Suprapubic skin (tissue), 4 donors: ENCODE measurements around the gene FLT3LG. TPM values are rescaled to one million over a fixed set of nuclear protein-coding genes. Genes with fewer than 3 reads are reported as not detected.

ENCODE experiments used
- DNase-seq, 2 donors: peaks; one replicate each; pipeline ENCODE4 v3.0.0-alpha.2; 2019; ENCODE audit warnings: low spot score in 2 of 2
- H3K27ac ChIP-seq: fragments of 200-600 bp; sonication (generic); one replicate; pipeline ENCODE4 v1.5.1; 2019
- H3K27me3 ChIP-seq: fragments of 200-600 bp; sonication (generic); one replicate; pipeline ENCODE4 v1.5.1; 2019
- H3K36me3 ChIP-seq: fragments of 200-600 bp; sonication (generic); one replicate; pipeline ENCODE4 v1.5.1; 2019
- H3K4me1 ChIP-seq: fragments of 200-600 bp; sonication (generic); one replicate; pipeline ENCODE4 v1.5.1; 2019
- H3K4me3 ChIP-seq: fragments of 200-600 bp; sonication (generic); one replicate; pipeline ENCODE4 v1.5.1; 2019; ENCODE audit warnings: mild to moderate bottlenecking
- H3K9me3 ChIP-seq: fragments of 200-600 bp; sonication (generic); one replicate; pipeline ENCODE4 v1.5.1; 2019
- EP300 ChIP-seq: sonication (generic); formaldehyde crosslinking; IDR thresholded peaks from one replicate; pipeline ENCODE4 v1.6.1; 2017; ENCODE audit warnings: antibody characterized with exemption
- POLR2A ChIP-seq, 2 donors: fragments of 450-650 bp; IDR thresholded peaks; one replicate each; pipeline ENCODE4 v1.6.1; 2017; ENCODE audit warnings: antibody characterized with exemption in 2 of 2, mild to moderate bottlenecking in 2 of 2, moderate library complexity in 2 of 2
- POLR2AphosphoS5 ChIP-seq, 3 donors: sonication (generic); formaldehyde crosslinking; IDR thresholded peaks; one replicate each; pipeline ENCODE4 v1.6.1; 2017; ENCODE audit warnings: antibody characterized with exemption in 3 of 3
- WGBS: methylation state at CpG from one replicate; pipeline ENCODE4 v1.1.5; 2018; 5-methylcytosine and 5-hydroxymethylcytosine counted together
- total RNA-seq, 4 donors: library from RNA; depleted of rRNA; stranded (reverse); fragments of >200 nt; gene quantifications; one replicate each; pipeline ENCODE4 v1.1.0, GENCODE V29; 2016
- TF ChIP-seq, protein P1 (sequence below), 2 donors: fragments of 200-600 bp in 1 of 2; fragments of 450-650 bp in 1 of 2; sonication (generic) in 1 of 2; IDR thresholded peaks; one replicate each; pipeline ENCODE4 v1.5.1; 2016 to 2019; ENCODE audit warnings: antibody characterized with exemption in 2 of 2, mild to moderate bottlenecking in 1 of 2, moderate library complexity in 1 of 2

Gene FLT3LG
- total RNA-seq, 4 donors from 2014 or later: 1.2 to 4.9 (median 4.4) TPM

GRCh38 chr19:49435670-49436069 lies 38.3 kb upstream of the FLT3LG start:
- peaks cover 97% of the 10 kb centered on the region for H3K27me3 ChIP-seq
- no peaks in the 10 kb centered on the region for H3K9me3 ChIP-seq
- H3K27ac ChIP-seq: no peak overlapping the region

GRCh38 chr19:49436381-49437017 lies 37.5 kb upstream of the FLT3LG start:
- Histone ChIP-seq H3K27ac (no peak overlapping the region), H3K4me3 (no peak overlapping the region), H3K9me3 (no peaks in the 10 kb centered on the region), H3K36me3 (no peaks in the 10 kb centered on the region), H3K27me3 (peaks cover 96% of the 10 kb centered on the region), H3K4me1 (peaks cover 12% of the 10 kb centered on the region)
- DNase-seq: no peak
- whole genome bisulfite sequencing: 19% methylated on average over 36 of the region's 42 CpGs
- TF ChIP-seq POLR2A (IDR thresholded peaks at IDR 0.05): no peak
- no peak for TF ChIP-seq EP300
- TF ChIP-seq, protein P1, sequence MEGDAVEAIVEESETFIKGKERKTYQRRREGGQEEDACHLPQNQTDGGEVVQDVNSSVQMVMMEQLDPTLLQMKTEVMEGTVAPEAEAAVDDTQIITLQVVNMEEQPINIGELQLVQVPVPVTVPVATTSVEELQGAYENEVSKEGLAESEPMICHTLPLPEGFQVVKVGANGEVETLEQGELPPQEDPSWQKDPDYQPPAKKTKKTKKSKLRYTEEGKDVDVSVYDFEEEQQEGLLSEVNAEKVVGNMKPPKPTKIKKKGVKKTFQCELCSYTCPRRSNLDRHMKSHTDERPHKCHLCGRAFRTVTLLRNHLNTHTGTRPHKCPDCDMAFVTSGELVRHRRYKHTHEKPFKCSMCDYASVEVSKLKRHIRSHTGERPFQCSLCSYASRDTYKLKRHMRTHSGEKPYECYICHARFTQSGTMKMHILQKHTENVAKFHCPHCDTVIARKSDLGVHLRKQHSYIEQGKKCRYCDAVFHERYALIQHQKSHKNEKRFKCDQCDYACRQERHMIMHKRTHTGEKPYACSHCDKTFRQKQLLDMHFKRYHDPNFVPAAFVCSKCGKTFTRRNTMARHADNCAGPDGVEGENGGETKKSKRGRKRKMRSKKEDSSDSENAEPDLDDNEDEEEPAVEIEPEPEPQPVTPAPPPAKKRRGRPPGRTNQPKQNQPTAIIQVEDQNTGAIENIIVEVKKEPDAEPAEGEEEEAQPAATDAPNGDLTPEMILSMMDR (IDR thresholded peaks at IDR 0.05): no peak
- no peak for TF ChIP-seq POLR2AphosphoS5 (IDR thresholded peaks at IDR 0.05)

More at GRCh38 chr19:49435670-49436069, 38.3 kb upstream of the FLT3LG start:
- 86% methylated on average over 10 of the region's 10 CpGs for WGBS
- Histone ChIP-seq H3K4me1 (peaks cover 6% of the 10 kb centered on the region), H3K4me3 (no peak overlapping the region), H3K36me3 (no peaks in the 10 kb centered on the region)
- DNase-seq: no peak
- TF ChIP-seq POLR2A (IDR thresholded peaks at IDR 0.05): no peak
- TF ChIP-seq, protein P1 (IDR thresholded peaks at IDR 0.05): no peak
- no peak for TF ChIP-seq POLR2AphosphoS5 (IDR thresholded peaks at IDR 0.05)
- no peak for TF ChIP-seq EP300

DNA sequence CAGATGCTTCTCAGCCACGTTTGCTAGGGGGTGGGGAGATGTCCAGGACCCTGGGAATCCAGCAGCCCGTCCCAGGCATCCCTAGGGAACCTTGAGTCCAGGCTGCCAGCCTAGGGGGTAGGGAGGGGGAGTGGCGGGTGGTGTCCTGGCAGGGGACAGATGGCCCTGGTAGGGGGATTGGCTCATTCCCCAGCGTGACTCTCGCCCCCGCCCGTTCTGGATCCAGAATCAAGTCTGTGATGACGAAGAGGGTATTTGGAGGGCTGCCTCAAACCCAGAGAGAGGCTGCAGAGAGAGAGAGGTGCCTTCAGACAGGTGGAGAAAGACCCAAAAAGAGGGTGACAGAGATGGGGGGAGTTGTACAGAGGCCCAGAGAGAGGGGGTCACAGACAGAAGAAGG lies 36.8 kb upstream of the FLT3LG start:
- no peaks in the 10 kb centered on the region for H3K36me3 ChIP-seq
- TF ChIP-seq POLR2AphosphoS5 (IDR thresholded peaks at IDR 0.05): no peak
- TF ChIP-seq, protein P1 (IDR thresholded peaks at IDR 0.05): no peak
- no peak for TF ChIP-seq POLR2A (IDR thresholded peaks at IDR 0.05)
- no peak for TF ChIP-seq EP300
- H3K4me3 ChIP-seq: no peak overlapping the region
- H3K9me3 ChIP-seq: no peaks in the 10 kb centered on the region
- WGBS: 18% methylated on average over 8 of the region's 8 CpGs
- peaks cover 19% of the 10 kb centered on the region for H3K4me1 ChIP-seq
- H3K27me3 ChIP-seq: peaks cover 96% of the 10 kb centered on the region
- DNase-seq: no peak
- no peak overlapping the region for H3K27ac ChIP-seq

DNA sequence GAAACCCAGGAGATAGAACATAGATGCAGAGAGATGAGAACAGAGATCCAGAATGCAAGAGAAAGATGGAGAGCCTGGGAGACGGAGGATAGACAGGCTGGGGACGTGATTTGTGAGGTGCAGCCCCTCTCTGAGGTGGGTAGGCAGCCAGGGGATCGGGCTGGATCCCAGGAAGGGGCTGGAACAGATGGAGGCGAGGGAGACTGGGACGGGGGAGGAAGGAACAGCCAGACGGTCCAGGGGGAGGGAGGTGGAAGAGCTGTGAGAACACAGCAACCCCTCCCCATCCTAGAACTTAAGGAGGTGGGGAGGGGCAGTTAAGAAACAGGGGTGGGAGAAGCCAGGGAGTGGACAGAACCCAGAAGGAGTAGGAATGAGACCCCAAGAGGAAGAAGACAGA lies 35.8 kb upstream of the FLT3LG start:
- 20% methylated on average over 6 of the region's 6 CpGs for WGBS
- peaks cover 87% of the 10 kb centered on the region for H3K27me3 ChIP-seq
- no peak overlapping the region for H3K4me3 ChIP-seq
- no peaks in the 10 kb centered on the region for H3K36me3 ChIP-seq
- no peak overlapping the region for H3K27ac ChIP-seq
- H3K9me3 ChIP-seq: no peaks in the 10 kb centered on the region
- H3K4me1 ChIP-seq: peaks cover 27% of the 10 kb centered on the region
- TF ChIP-seq POLR2AphosphoS5 (IDR thresholded peaks at IDR 0.05) (no peak), POLR2A (IDR thresholded peaks at IDR 0.05) (no peak), EP300 (no peak)
- TF ChIP-seq, protein P1 (IDR thresholded peaks at IDR 0.05): no peak
- no peak for DNase-seq

- TF ChIP-seq POLR2A (IDR thresholded peaks at IDR 0.05): no peak
- no peak for TF ChIP-seq EP300
- no peak for TF ChIP-seq POLR2AphosphoS5 (IDR thresholded peaks at IDR 0.05)
- TF ChIP-seq, protein P1 (IDR thresholded peaks at IDR 0.05): no peak
- DNase-seq: no peak
- no peaks in the 10 kb centered on the region for H3K9me3 ChIP-seq
- H3K4me3 ChIP-seq: no peak overlapping the region
- WGBS: 43% methylated on average over 6 of the region's 6 CpGs
- peaks cover 71% of the 10 kb centered on the region for H3K27me3 ChIP-seq
- H3K4me1 ChIP-seq: peaks cover 35% of the 10 kb centered on the region
- no peaks in the 10 kb centered on the region for H3K36me3 ChIP-seq
- H3K27ac ChIP-seq: no peak overlapping the region
These were observed 34.2 kb upstream of the FLT3LG start for GRCh38 chr19:49439836-49440235.
